GM12878 (cell line): ENCODE data around the gene NSMCE3. TPM values are rescaled to one million over a fixed set of nuclear protein-coding genes. Genes with fewer than 3 reads are reported as not detected.

Experiments
- ATAC-seq: fragments of 200-7000 bp; cut with Tn5 transposase; 3 replicates; pipeline ENCODE4 v1.9.1; 2020; ENCODE audit warnings: mild to moderate bottlenecking, moderate library complexity
- BruUV-seq: library from RNA; stranded (reverse); fragments of 400-500 nt; replicated peaks from 2 replicates; lab custom pipeline; 2021; lab: Mats Ljungman, UMichigan
- CTCF ChIA-PET: fragments of 300-600 bp; sonication (Branson Sonifier 250); formaldehyde crosslinking; extraction: SDS; loops from one replicate; lab custom pipeline; 2021; ENCODE audit warnings: inconsistent platforms; lab: Yijun Ruan, JAX
- POLR2A ChIA-PET: fragments of 350-600 bp; formaldehyde crosslinking; extraction: SDS; loops from one replicate; lab custom pipeline; 2021; ENCODE audit warnings: inconsistent platforms; lab: Charles Lee
- RAD21 ChIA-PET: fragments of 300-600 bp; sonication (Branson Sonifier 250); formaldehyde crosslinking; loops from one replicate; lab custom pipeline; 2023; ENCODE audit warnings: antibody characterized with exemption; ENCODE audit not compliant: unreplicated experiment; lab: Charles Lee
- SMC1A ChIA-PET: fragments of 300-600 bp; sonication (Branson Sonifier 250); formaldehyde crosslinking; loops from one replicate; lab custom pipeline; 2023; ENCODE audit not compliant: unreplicated experiment, uncharacterized antibody; lab: Charles Lee
- DNase-seq: peaks from one replicate; pipeline ENCODE4 v3.0.0-alpha.2; 2011; ENCODE audit warnings: low read depth, low spot score
- FAIRE-seq: peaks from 3 replicates; lab custom pipeline; 2011; peaks lifted over from hg19 to GRCh38; lab: Jason Lieb, UNC
- H2AFZ ChIP-seq: 2 replicates; pipeline ENCODE4 v1.6.0; 2011; ENCODE audit warnings: low read depth, low read length, control low read depth; ENCODE audit not compliant: control insufficient read depth
- H3K27ac ChIP-seq: 2 replicates; pipeline ENCODE4 v1.5.1; 2011; ENCODE audit warnings: control low read depth; ENCODE audit not compliant: control insufficient read depth, insufficient read depth
- H3K27me3 ChIP-seq, 2 experiments: replicated peaks in 1 of 2; 2 replicates each; pipeline versions ENCODE4 v1.6.0 to v1.6.1; 2011; ENCODE audit warnings: low read length in 1 of 2; ENCODE audit not compliant: control insufficient read depth in 2 of 2, insufficient read depth in 2 of 2
- H3K36me3 ChIP-seq, 2 experiments: 2 replicates each; pipeline ENCODE4 v1.5.1; 2011; ENCODE audit warnings: low read length in 1 of 2; ENCODE audit not compliant: control insufficient read depth in 2 of 2, insufficient read depth in 2 of 2
- H3K4me1 ChIP-seq: 2 replicates; pipeline ENCODE4 v1.6.1; 2011; ENCODE audit warnings: mild to moderate bottlenecking, low read length, moderate library complexity, mixed read lengths; ENCODE audit not compliant: control insufficient read depth, insufficient read depth
- H3K4me2 ChIP-seq: 2 replicates; pipeline ENCODE4 v1.6.0; 2011; ENCODE audit warnings: control low read depth; ENCODE audit not compliant: control insufficient read depth, insufficient read depth
- H3K4me3 ChIP-seq: fragments of 200-600 bp; sonication (generic); 2 replicates; pipeline ENCODE4 v1.5.1; 2016
- H3K79me2 ChIP-seq: 2 replicates; pipeline ENCODE4 v1.6.0; 2011; ENCODE audit warnings: low read length; ENCODE audit not compliant: control insufficient read depth, insufficient read depth
- H3K9ac ChIP-seq: 2 replicates; pipeline ENCODE4 v1.8.0; 2011; ENCODE audit warnings: low read length, control low read depth, mixed read lengths; ENCODE audit not compliant: control insufficient read depth, insufficient read depth
- H3K9me3 ChIP-seq: replicated peaks from 3 replicates; pipeline ENCODE4 v1.5.1; 2011; ENCODE audit warnings: mild to moderate bottlenecking, low read length; ENCODE audit not compliant: control insufficient read depth, insufficient read depth
- H4K20me1 ChIP-seq: 2 replicates; pipeline ENCODE4 v1.6.0; 2011; ENCODE audit not compliant: control insufficient read depth, insufficient read depth
- ASH2L ChIP-seq: fragments of 300-600, 200-600 bp; sonication (generic); IDR thresholded peaks from 2 replicates; pipeline ENCODE4 v1.6.1; 2017; ENCODE audit warnings: low read depth, mild to moderate bottlenecking, borderline replicate concordance
- CHD1 ChIP-seq: IDR thresholded peaks from 2 replicates; pipeline ENCODE4 v1.6.1; 2012; ENCODE audit warnings: low read depth, low read length, improper control_type of control experiment
- CHD4 ChIP-seq: fragments of 200-600 bp; sonication (generic); IDR thresholded peaks from 2 replicates; pipeline ENCODE4 v1.6.1; 2016; ENCODE audit warnings: mild to moderate bottlenecking
- CREB1 ChIP-seq: IDR thresholded peaks from 2 replicates; pipeline ENCODE4 v1.6.1; 2012; ENCODE audit warnings: low read depth, mild to moderate bottlenecking, inconsistent platforms
- DPF2 ChIP-seq: fragments of 450-650 bp; IDR thresholded peaks from 2 replicates; pipeline ENCODE4 v1.6.1; 2017; ENCODE audit warnings: mild to moderate bottlenecking
- HCFC1 ChIP-seq: fragments of 150-350 bp; IDR thresholded peaks from 2 replicates; pipeline ENCODE4 v1.6.1; 2014; ENCODE audit warnings: low read length
- RBBP5 ChIP-seq: fragments of 200-600 bp; sonication (generic); conservative IDR thresholded peaks from 2 replicates; pipeline ENCODE4 v1.6.1; 2016
- RCOR1 ChIP-seq: conservative IDR thresholded peaks from 2 replicates; pipeline ENCODE4 v1.6.1; 2012; ENCODE audit warnings: low read depth, low read length, improper control_type of control experiment
- SMAD1 ChIP-seq: fragments of 450-650 bp; IDR thresholded peaks from 2 replicates; pipeline ENCODE4 v1.6.1; 2018; ENCODE audit warnings: mild to moderate bottlenecking, low read depth; ENCODE audit not compliant: partially characterized antibody
- TARDBP ChIP-seq: IDR thresholded peaks from 2 replicates; pipeline ENCODE4 v1.6.1; 2016; ENCODE audit warnings: borderline replicate concordance
- TCF7 ChIP-seq: IDR thresholded peaks from 2 replicates; pipeline ENCODE4 v1.6.1; 2014; ENCODE audit warnings: antibody characterized with exemption, borderline replicate concordance
- ZNF207 ChIP-seq: fragments of 450-650 bp; IDR thresholded peaks from 2 replicates; pipeline ENCODE4 v1.6.1; 2014; ENCODE audit warnings: antibody characterized with exemption, mild to moderate bottlenecking, borderline replicate concordance
- ZZZ3 ChIP-seq: IDR thresholded peaks from 2 replicates; pipeline ENCODE4 v1.6.1; 2011; ENCODE audit warnings: low read depth; ENCODE audit not compliant: control insufficient read depth, insufficient read length
- WGBS: methylation state at CpG from one replicate; pipeline ENCODE4 v1.1.6; 2016; ENCODE audit warnings: low lambda C conversion rate; ENCODE audit not compliant: insufficient replicate concordance, insufficient coverage; ENCODE audit errors: missing lambda C conversion rate; 5-methylcytosine and 5-hydroxymethylcytosine counted together
- in situ Hi-C: fragments of 300-500 bp; cut with MboI; formaldehyde crosslinking; loops from 9 replicates; pipeline ENCODE4 v1.14.3; 2018; ENCODE audit warnings: mixed read lengths
- intact Hi-C: fragments of 100-400 bp; cut with micrococcal nuclease; formaldehyde crosslinking; loops from one replicate; pipeline ENCODE4 v1.14.2; 2022; ENCODE audit not compliant: unreplicated experiment
- polyA plus RNA-seq, 11 experiments: library from polyadenylated mRNA; depleted of rRNA in 4 of 11; unstranded in 6 of 11; stranded (reverse) in 5 of 11; fragments of >200 nt; fragmentation: Nextera tagmentation in 4 of 11; fragmentation: Illumina TruSeq in 1 of 11; extraction: Ambion mirVana in 4 of 11; extraction: Trizol in 1 of 11; gene quantifications; 1 replicate in 1 of 11; 2 replicates in 10 of 11; pipeline versions ENCODE4 v1.2.1 to v1.2.3, GENCODE V29; 2011 to 2016; ENCODE audit warnings: inconsistent platforms in 2 of 11, missing spikeins in 2 of 11, low read depth in 1 of 11
- total RNA-seq, 4 experiments: library from RNA; depleted of rRNA in 3 of 4; stranded (reverse); fragments of >200 nt in 3 of 4; fragmentation: Illumina TruSeq in 1 of 4; extraction: Trizol in 1 of 4; gene quantifications; 2 replicates each; pipeline versions ENCODE4 v1.2.1 to v1.2.3, GENCODE V29; 2013 to 2021
- TF ChIP-seq, protein P1 (sequence below): fragments of 450-650 bp; IDR thresholded peaks from 2 replicates; pipeline ENCODE4 v1.6.1; 2016; ENCODE audit warnings: mild to moderate bottlenecking, moderate library complexity, borderline replicate concordance
- TF ChIP-seq, protein P2 (sequence below): IDR thresholded peaks from 2 replicates; pipeline ENCODE4 v1.6.1; 2011; ENCODE audit warnings: low read depth, mild to moderate bottlenecking, low read length, moderate library complexity, borderline replicate concordance; ENCODE audit errors: extremely low read depth
- TF ChIP-seq, protein P3 (sequence below): IDR thresholded peaks from 2 replicates; pipeline ENCODE4 v1.6.1; 2011; ENCODE audit warnings: mild to moderate bottlenecking, low read depth, low read length, moderate library complexity; ENCODE audit not compliant: insufficient replicate concordance

NSMCE3 gene
- total and polyA plus RNA-seq, 10 of the 15 experiments (the other 5 are each of a cell fraction or from before 2014, with no cell fraction given): 3.7 to 30.0 (median 19.2) TPM

DNA sequence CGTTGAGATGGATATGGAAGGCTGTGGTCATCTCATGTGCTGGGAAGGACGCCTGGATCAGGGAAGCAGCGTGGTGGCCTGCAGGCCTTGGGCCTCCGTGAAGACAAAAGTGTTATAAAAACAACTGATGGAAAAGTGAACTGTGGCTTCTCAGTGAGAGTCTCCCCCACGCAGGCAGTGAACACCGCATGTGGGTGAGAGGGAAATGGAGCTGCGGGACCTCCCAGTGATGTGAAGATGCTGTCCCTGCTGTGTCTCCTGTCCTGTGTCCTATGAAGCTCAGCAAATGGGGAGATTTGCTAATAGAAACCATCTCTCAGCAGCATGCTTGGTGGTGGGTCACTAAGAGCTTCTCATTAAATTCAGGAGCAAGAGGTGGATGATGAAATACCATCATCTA lies 25.1 kb downstream of the NSMCE3 start (continued):
- no peak for TF ChIP-seq TARDBP
- TF ChIP-seq, all 136 proteins: peak for 0

DNA sequence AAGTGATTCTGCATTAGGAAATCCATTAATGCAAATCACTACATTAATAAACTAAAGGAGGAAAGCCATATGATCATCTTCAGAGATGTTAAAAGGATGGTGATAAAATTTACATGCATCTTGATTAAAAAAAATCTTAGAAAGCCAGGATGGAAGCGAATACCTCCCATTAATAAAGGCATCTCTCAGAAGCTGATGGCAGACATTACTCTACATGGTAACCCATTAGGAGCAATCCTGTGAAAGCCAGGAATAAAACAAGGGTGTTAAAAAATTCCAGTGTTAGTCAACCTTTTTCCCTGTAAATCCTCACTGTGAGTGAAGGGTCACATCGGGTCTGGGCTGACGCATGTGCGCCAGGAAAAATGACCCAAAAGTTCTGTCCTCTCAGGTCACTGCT lies 25.5 kb downstream of the NSMCE3 start:
- intact Hi-C loops: no loop called here
- Histone ChIP-seq H2AFZ (no peak overlapping the region), H3K4me1 (no peaks in the 10 kb centered on the region), H3K9me3 (no peaks in the 10 kb centered on the region)
- WGBS: 92% methylated on average over 4 of the region's 4 CpGs
- SMC1A ChIA-PET: no interaction called here
- TF ChIP-seq RBBP5 (no peak), CHD1 (no peak), ZZZ3 (no peak), RCOR1 (no peak), ASH2L (no peak), CHD4 (no peak), CREB1 (no peak), DPF2 (no peak), TARDBP (no peak), SMAD1 (no peak), ZNF207 (no peak), TCF7 (no peak), HCFC1 (no peak)
- TF ChIP-seq, protein P1, sequence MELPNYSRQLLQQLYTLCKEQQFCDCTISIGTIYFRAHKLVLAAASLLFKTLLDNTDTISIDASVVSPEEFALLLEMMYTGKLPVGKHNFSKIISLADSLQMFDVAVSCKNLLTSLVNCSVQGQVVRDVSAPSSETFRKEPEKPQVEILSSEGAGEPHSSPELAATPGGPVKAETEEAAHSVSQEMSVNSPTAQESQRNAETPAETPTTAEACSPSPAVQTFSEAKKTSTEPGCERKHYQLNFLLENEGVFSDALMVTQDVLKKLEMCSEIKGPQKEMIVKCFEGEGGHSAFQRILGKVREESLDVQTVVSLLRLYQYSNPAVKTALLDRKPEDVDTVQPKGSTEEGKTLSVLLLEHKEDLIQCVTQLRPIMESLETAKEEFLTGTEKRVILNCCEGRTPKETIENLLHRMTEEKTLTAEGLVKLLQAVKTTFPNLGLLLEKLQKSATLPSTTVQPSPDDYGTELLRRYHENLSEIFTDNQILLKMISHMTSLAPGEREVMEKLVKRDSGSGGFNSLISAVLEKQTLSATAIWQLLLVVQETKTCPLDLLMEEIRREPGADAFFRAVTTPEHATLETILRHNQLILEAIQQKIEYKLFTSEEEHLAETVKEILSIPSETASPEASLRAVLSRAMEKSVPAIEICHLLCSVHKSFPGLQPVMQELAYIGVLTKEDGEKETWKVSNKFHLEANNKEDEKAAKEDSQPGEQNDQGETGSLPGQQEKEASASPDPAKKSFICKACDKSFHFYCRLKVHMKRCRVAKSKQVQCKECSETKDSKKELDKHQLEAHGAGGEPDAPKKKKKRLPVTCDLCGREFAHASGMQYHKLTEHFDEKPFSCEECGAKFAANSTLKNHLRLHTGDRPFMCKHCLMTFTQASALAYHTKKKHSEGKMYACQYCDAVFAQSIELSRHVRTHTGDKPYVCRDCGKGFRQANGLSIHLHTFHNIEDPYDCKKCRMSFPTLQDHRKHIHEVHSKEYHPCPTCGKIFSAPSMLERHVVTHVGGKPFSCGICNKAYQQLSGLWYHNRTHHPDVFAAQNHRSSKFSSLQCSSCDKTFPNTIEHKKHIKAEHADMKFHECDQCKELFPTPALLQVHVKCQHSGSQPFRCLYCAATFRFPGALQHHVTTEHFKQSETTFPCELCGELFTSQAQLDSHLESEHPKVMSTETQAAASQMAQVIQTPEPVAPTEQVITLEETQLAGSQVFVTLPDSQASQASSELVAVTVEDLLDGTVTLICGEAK: no peak
- TF ChIP-seq, protein P2, sequence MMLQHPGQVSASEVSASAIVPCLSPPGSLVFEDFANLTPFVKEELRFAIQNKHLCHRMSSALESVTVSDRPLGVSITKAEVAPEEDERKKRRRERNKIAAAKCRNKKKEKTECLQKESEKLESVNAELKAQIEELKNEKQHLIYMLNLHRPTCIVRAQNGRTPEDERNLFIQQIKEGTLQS: no peak
- TF ChIP-seq, protein P3, sequence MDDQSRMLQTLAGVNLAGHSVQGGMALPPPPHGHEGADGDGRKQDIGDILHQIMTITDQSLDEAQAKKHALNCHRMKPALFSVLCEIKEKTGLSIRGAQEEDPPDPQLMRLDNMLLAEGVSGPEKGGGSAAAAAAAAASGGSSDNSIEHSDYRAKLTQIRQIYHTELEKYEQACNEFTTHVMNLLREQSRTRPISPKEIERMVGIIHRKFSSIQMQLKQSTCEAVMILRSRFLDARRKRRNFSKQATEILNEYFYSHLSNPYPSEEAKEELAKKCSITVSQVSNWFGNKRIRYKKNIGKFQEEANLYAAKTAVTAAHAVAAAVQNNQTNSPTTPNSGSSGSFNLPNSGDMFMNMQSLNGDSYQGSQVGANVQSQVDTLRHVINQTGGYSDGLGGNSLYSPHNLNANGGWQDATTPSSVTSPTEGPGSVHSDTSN: no peak
- TF ChIP-seq, all 136 proteins: peak for 0
- CTCF ChIA-PET: no interaction called here
- ATAC-seq (no peak), DNase-seq (no peak), FAIRE-seq (no peak)
- in situ Hi-C loops: no loop called here
- Histone ChIP-seq H3K36me3 (no peaks in the 10 kb centered on the region), H3K79me2 (no peaks in the 10 kb centered on the region), H3K4me2 (no peak overlapping the region), H4K20me1 (no peaks in the 10 kb centered on the region), H3K27ac (no peak overlapping the region), H3K4me3 (no peak overlapping the region), H3K27me3 (no peaks in the 10 kb centered on the region), H3K9ac (no peak overlapping the region)
- POLR2A ChIA-PET: no interaction called here
- RAD21 ChIA-PET: no interaction called here
- no TSS peak for BruUV-seq
